Measurements from ENCODE around the gene TMEM236. TPM values are rescaled to one million over a fixed set of nuclear protein-coding genes. Genes with fewer than 3 reads are reported as not detected.

The TMEM236 gene
- total and polyA plus RNA-seq, 4 donors, result 0.37 to 2.1 (median 0.70) TPM

DNA sequence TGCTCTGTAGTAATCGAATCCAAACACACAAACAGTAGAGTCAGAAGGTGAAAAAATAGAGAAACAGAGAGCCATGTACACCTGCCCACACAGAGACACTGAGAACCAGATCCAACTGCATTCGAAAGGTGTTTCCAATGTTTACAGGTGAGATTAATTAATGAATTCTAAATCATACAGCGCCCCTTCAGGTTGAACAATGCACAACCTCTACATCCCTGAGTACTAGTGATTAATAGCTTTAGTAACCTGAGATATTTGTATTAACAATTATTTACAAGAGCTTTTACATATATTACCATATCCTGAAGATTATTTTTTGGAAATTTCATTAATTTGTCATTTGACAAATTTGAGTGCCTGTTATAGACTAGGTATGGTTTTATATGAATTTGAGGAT is 49.5 kb downstream of the TMEM236 start:
- Histone ChIP-seq H3K9ac (ENCODE audit: insufficient read depth in 1 of 2, low read length in 2 of 2) (no peak overlapping the region), H3K27ac (ENCODE audit: low read depth in 1 of 2, low read length in 1 of 2) (no peak overlapping the region), H3K36me3 (ENCODE audit: control insufficient read depth in 4 of 4, insufficient read depth in 4 of 4, low read length in 4 of 4) (no peaks in the 10 kb centered on the region), H3K9me3 (ENCODE audit: control insufficient read depth in 4 of 4, insufficient read depth in 3 of 4, low read length in 3 of 4) (peaks cover 0 to 1% (median 0%) of the 10 kb centered on the region in 4 donors), H3K4me1 (ENCODE audit: control insufficient read depth in 5 of 5, insufficient read depth in 5 of 5, low read length in 5 of 5) (peaks cover 0 to 4% (median 0%) of the 10 kb centered on the region in 5 donors), H3K27me3 (ENCODE audit: control insufficient read depth in 3 of 3, insufficient read depth in 3 of 3, low read length in 2 of 3) (no peaks in the 10 kb centered on the region), H3K4me3 (no peak overlapping the region)
- TF ChIP-seq CTCF (IDR thresholded peaks at IDR 0.05; ENCODE audit: control extremely low read depth, extremely low read depth), result no peak
- ATAC-seq (ENCODE audit: insufficient read depth, low FRiP score), result no peak
- WGBS, 2 donors, result 90 to 96% methylated on average over 3 of the region's 3 CpGs
- DNase-seq, result no peak

- Histone ChIP-seq H3K4me3 (no peak overlapping the region), H3K4me1 (ENCODE audit: control insufficient read depth in 5 of 5, insufficient read depth in 5 of 5, low read length in 5 of 5) (peaks cover 0 to 4% (median 0%) of the 10 kb centered on the region in 5 donors), H3K9ac (ENCODE audit: insufficient read depth in 1 of 2, low read length in 2 of 2) (no peak overlapping the region), H3K9me3 (ENCODE audit: control insufficient read depth in 4 of 4, insufficient read depth in 3 of 4, low read length in 3 of 4) (peaks cover 0 to 2% (median 0%) of the 10 kb centered on the region in 4 donors), H3K36me3 (ENCODE audit: control insufficient read depth in 4 of 4, insufficient read depth in 4 of 4, low read length in 4 of 4) (no peaks in the 10 kb centered on the region), H3K27ac (ENCODE audit: low read depth in 1 of 2, low read length in 1 of 2) (no peak overlapping the region), H3K27me3 (ENCODE audit: control insufficient read depth in 3 of 3, insufficient read depth in 3 of 3, low read length in 2 of 3) (no peaks in the 10 kb centered on the region)
- ATAC-seq (ENCODE audit: insufficient read depth, low FRiP score) (no peak), DNase-seq (no peak)
- 95% methylated on average over 11 of the region's 11 CpGs for WGBS, 2 donors
- TF ChIP-seq CTCF (IDR thresholded peaks at IDR 0.05; ENCODE audit: control extremely low read depth, extremely low read depth), result no peak
Measured at GRCh38 chr10:17802350-17802749, 50.3 kb downstream of the TMEM236 start.

DNA sequence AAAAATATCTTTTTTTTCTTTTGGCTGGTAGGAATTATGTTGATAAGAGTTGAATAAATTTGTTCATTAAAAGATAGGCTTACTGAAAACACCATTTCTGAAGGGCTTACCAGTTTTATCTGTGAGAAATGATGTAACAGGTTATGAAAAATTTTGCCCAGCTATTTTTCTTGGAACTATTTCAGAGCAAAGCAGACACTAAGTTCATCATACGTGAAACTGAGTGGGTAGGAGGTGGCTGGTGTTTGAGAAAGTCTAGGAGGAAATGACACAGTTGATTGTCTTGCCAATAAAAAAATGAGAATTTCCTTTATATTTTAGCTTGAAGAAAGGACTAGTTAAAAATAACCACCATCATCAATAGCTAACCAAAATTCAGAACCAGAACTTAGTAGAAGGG is 51.0 kb downstream of the TMEM236 start:
- H3K36me3 ChIP-seq (ENCODE audit: control insufficient read depth in 4 of 4, insufficient read depth in 4 of 4, low read length in 4 of 4), result no peaks in the 10 kb centered on the region
- 10 to 17% methylated on average over 1 of the region's 1 CpG for WGBS, 2 donors
- DNase-seq (no peak), ATAC-seq (ENCODE audit: insufficient read depth, low FRiP score) (no peak)
- peaks cover 0 to 4% (median 0%) of the 10 kb centered on the region in 5 donors for H3K4me1 ChIP-seq (ENCODE audit: control insufficient read depth in 5 of 5, insufficient read depth in 5 of 5, low read length in 5 of 5)
- H3K9ac ChIP-seq (ENCODE audit: insufficient read depth in 1 of 2, low read length in 2 of 2), result no peak overlapping the region
- H3K9me3 ChIP-seq (ENCODE audit: control insufficient read depth in 4 of 4, insufficient read depth in 3 of 4, low read length in 3 of 4), result peaks cover 0 to 2% (median 0%) of the 10 kb centered on the region in 4 donors
- TF ChIP-seq CTCF (IDR thresholded peaks at IDR 0.05; ENCODE audit: control extremely low read depth, extremely low read depth), result no peak
- no peak overlapping the region for H3K4me3 ChIP-seq
- no peaks in the 10 kb centered on the region for H3K27me3 ChIP-seq (ENCODE audit: control insufficient read depth in 3 of 3, insufficient read depth in 3 of 3, low read length in 2 of 3)
- H3K27ac ChIP-seq (ENCODE audit: low read depth in 1 of 2, low read length in 1 of 2), result no peak overlapping the region

GRCh38 chr10:17805330-17805729 is 53.3 kb downstream of the TMEM236 start:
- Histone ChIP-seq H3K27ac (ENCODE audit: low read depth in 1 of 2, low read length in 1 of 2) (peak overlapping the region in 1 of 2 donors; percentile 32), H3K9me3 (ENCODE audit: control insufficient read depth in 4 of 4, insufficient read depth in 3 of 4, low read length in 3 of 4) (peaks cover 0 to 2% (median 0%) of the 10 kb centered on the region in 4 donors), H3K4me3 (no peak overlapping the region), H3K27me3 (ENCODE audit: control insufficient read depth in 3 of 3, insufficient read depth in 3 of 3, low read length in 2 of 3) (no peaks in the 10 kb centered on the region), H3K4me1 (ENCODE audit: control insufficient read depth in 5 of 5, insufficient read depth in 5 of 5, low read length in 5 of 5) (peaks cover 0 to 4% (median 0%) of the 10 kb centered on the region in 5 donors), H3K9ac (ENCODE audit: insufficient read depth in 1 of 2, low read length in 2 of 2) (no peak overlapping the region), H3K36me3 (ENCODE audit: control insufficient read depth in 4 of 4, insufficient read depth in 4 of 4, low read length in 4 of 4) (no peaks in the 10 kb centered on the region)
- ATAC-seq (ENCODE audit: insufficient read depth, low FRiP score) (no peak), DNase-seq (no peak)
- TF ChIP-seq CTCF (IDR thresholded peaks at IDR 0.05; ENCODE audit: control extremely low read depth, extremely low read depth), result no peak
- 31 to 52% methylated on average over 3 of the region's 3 CpGs for WGBS, 2 donors

Measured in lung (tissue), 12 donors.